ENCODE results near the gene TPSG1. TPM values are rescaled to one million over a fixed set of nuclear protein-coding genes. Genes with fewer than 3 reads are reported as not detected.

The TPSG1 gene
- total and polyA plus RNA-seq, 2 experiments from 2014 or later = 0.81 TPM; not detected in 1

DNA sequence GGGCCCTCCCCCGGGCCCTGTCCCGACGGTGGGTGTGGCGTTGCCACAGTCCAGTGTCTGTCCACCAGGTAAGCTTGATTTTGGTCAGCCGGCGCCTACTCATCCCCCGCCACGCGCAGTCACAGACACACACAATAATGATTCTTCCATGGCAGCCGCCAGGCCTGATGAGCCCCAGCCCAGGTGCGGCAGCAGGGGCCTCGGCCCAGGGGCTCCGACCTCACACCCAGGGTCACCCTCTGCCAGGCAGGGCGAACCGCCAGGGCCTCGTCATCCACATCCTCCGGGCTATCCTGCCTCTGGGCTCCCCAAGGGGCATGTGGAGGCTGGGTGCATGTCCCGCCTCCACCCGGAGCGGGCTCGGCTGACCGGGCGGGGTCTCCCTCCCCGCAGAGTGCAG lies 7.5 kb downstream of the TPSG1 start:
- Histone ChIP-seq H3K27ac (ENCODE audit: low read depth) (no peak overlapping the region), H3K79me2 (replicated peaks; ENCODE audit: insufficient read depth) (no peaks in the 10 kb centered on the region), H3K27me3 (ENCODE audit: insufficient read depth) (no peaks in the 10 kb centered on the region), H3F3A (replicated peaks; ENCODE audit: low read depth) (no peaks in the 10 kb centered on the region), H3K4me2 (no peak overlapping the region), H3K36me3 (ENCODE audit: insufficient read depth) (no peaks in the 10 kb centered on the region), H3K4me3 (no peak overlapping the region), H3K4me1 (ENCODE audit: insufficient read depth) (no peaks in the 10 kb centered on the region), H4K20me1 (replicated peaks; ENCODE audit: insufficient read depth) (no peaks in the 10 kb centered on the region; the same call in none of the 2 replicates), H2AFZ (no peak overlapping the region), H3K9me2 (ENCODE audit: insufficient read depth) (no peaks in the 10 kb centered on the region)
- Mint-ChIP-seq H3K27ac (no peak overlapping the region), H3K4me1 (no peaks in the 10 kb centered on the region), H3K4me3 (no peak overlapping the region), H3K36me3 (ENCODE audit: low read depth) (no peaks in the 10 kb centered on the region; the same call in 2 of the 3 replicates), H3K27me3 (ENCODE audit: insufficient read depth, low read depth, poor library complexity) (peaks cover 7% of the 10 kb centered on the region), H3K9me3 (no peaks in the 10 kb centered on the region)
- DNase-seq (ENCODE audit: low spot score) = no peak
- no peak for ATAC-seq
- no peak for TF ChIP-seq ZNF331 (CRISPR knock-in tag; IDR thresholded peaks at IDR 0.05; ENCODE audit: low read depth)

DNA sequence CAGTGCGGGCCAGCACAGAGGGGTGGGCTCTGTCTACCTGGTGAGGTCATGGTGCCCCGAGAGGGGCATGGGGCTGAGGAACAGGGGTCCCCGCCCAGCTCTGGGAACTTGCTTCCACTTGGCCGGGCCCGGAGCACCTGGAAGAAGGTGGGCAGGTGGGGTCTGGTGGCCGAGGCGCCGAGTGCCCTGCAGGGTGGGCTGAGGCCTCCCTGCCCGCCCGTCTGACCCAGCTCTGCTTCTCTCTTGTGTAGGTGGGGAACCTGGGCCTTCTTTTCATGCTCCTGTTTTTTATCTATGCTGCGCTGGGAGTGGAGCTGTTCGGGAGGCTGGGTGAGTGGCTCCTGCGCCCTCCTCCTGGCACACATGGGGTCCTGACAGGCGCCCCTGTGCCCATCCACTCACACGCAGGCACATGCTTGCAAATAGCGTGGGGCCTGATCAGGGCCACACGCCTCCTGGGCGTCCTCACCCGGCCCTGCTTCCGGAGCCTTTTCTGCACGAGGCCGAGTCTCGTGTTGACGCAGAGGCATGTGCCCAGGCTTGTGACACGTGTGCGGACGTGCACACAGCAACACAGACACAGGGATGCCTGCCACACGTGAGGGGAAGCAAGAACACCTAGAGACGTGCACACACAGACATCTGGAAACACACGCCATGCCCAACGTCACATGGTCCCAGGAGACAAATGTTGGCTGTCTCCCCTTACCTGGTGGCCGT lies 8.2 kb downstream of the TPSG1 start:
- H3K4me3 Mint-ChIP-seq = no peak overlapping the region
- no peak for DNase-seq (ENCODE audit: low spot score)
- peaks cover 7% of the 10 kb centered on the region for H3K27me3 Mint-ChIP-seq (ENCODE audit: insufficient read depth, low read depth, poor library complexity)
- Histone ChIP-seq H3K27me3 (ENCODE audit: insufficient read depth) (no peaks in the 10 kb centered on the region), H2AFZ (no peak overlapping the region), H3K4me1 (ENCODE audit: insufficient read depth) (no peaks in the 10 kb centered on the region), H3K27ac (ENCODE audit: low read depth) (no peak overlapping the region), H3K79me2 (replicated peaks; ENCODE audit: insufficient read depth) (no peaks in the 10 kb centered on the region), H3K36me3 (ENCODE audit: insufficient read depth) (no peaks in the 10 kb centered on the region), H4K20me1 (replicated peaks; ENCODE audit: insufficient read depth) (no peaks in the 10 kb centered on the region; the same call in none of the 2 replicates), H3K4me3 (no peak overlapping the region), H3K4me2 (no peak overlapping the region), H3F3A (replicated peaks; ENCODE audit: low read depth) (no peaks in the 10 kb centered on the region), H3K9me2 (ENCODE audit: insufficient read depth) (no peaks in the 10 kb centered on the region)
- no peaks in the 10 kb centered on the region for H3K4me1 Mint-ChIP-seq
- ATAC-seq = no peak
- no peaks in the 10 kb centered on the region; the same call in 2 of the 3 replicates for H3K36me3 Mint-ChIP-seq (ENCODE audit: low read depth)
- H3K9me3 Mint-ChIP-seq = no peaks in the 10 kb centered on the region
- no peak overlapping the region for H3K27ac Mint-ChIP-seq
- TF ChIP-seq ZNF114 (CRISPR knock-in tag; IDR thresholded peaks at IDR 0.05) (no peak), POLR2AphosphoS5 (IDR thresholded peaks at IDR 0.05; ENCODE audit: low read depth) (no peak), EZH2phosphoT487 (IDR thresholded peaks at IDR 0.05; ENCODE audit: unreplicated experiment) (no peak), CREB1 (CRISPR knock-in tag; IDR thresholded peaks at IDR 0.05; ENCODE audit: low read depth) (no peak), NANOG (IDR thresholded peaks at IDR 0.05; ENCODE audit: borderline replicate concordance) (no peak), STAT1 (IDR thresholded peaks at IDR 0.05; ENCODE audit: unreplicated experiment) (no peak), JUNB (IDR thresholded peaks at IDR 0.05; ENCODE audit: unreplicated experiment) (no peak), ZNF331 (CRISPR knock-in tag; IDR thresholded peaks at IDR 0.05; ENCODE audit: low read depth) (no peak)
- TF ChIP-seq, protein P1, sequence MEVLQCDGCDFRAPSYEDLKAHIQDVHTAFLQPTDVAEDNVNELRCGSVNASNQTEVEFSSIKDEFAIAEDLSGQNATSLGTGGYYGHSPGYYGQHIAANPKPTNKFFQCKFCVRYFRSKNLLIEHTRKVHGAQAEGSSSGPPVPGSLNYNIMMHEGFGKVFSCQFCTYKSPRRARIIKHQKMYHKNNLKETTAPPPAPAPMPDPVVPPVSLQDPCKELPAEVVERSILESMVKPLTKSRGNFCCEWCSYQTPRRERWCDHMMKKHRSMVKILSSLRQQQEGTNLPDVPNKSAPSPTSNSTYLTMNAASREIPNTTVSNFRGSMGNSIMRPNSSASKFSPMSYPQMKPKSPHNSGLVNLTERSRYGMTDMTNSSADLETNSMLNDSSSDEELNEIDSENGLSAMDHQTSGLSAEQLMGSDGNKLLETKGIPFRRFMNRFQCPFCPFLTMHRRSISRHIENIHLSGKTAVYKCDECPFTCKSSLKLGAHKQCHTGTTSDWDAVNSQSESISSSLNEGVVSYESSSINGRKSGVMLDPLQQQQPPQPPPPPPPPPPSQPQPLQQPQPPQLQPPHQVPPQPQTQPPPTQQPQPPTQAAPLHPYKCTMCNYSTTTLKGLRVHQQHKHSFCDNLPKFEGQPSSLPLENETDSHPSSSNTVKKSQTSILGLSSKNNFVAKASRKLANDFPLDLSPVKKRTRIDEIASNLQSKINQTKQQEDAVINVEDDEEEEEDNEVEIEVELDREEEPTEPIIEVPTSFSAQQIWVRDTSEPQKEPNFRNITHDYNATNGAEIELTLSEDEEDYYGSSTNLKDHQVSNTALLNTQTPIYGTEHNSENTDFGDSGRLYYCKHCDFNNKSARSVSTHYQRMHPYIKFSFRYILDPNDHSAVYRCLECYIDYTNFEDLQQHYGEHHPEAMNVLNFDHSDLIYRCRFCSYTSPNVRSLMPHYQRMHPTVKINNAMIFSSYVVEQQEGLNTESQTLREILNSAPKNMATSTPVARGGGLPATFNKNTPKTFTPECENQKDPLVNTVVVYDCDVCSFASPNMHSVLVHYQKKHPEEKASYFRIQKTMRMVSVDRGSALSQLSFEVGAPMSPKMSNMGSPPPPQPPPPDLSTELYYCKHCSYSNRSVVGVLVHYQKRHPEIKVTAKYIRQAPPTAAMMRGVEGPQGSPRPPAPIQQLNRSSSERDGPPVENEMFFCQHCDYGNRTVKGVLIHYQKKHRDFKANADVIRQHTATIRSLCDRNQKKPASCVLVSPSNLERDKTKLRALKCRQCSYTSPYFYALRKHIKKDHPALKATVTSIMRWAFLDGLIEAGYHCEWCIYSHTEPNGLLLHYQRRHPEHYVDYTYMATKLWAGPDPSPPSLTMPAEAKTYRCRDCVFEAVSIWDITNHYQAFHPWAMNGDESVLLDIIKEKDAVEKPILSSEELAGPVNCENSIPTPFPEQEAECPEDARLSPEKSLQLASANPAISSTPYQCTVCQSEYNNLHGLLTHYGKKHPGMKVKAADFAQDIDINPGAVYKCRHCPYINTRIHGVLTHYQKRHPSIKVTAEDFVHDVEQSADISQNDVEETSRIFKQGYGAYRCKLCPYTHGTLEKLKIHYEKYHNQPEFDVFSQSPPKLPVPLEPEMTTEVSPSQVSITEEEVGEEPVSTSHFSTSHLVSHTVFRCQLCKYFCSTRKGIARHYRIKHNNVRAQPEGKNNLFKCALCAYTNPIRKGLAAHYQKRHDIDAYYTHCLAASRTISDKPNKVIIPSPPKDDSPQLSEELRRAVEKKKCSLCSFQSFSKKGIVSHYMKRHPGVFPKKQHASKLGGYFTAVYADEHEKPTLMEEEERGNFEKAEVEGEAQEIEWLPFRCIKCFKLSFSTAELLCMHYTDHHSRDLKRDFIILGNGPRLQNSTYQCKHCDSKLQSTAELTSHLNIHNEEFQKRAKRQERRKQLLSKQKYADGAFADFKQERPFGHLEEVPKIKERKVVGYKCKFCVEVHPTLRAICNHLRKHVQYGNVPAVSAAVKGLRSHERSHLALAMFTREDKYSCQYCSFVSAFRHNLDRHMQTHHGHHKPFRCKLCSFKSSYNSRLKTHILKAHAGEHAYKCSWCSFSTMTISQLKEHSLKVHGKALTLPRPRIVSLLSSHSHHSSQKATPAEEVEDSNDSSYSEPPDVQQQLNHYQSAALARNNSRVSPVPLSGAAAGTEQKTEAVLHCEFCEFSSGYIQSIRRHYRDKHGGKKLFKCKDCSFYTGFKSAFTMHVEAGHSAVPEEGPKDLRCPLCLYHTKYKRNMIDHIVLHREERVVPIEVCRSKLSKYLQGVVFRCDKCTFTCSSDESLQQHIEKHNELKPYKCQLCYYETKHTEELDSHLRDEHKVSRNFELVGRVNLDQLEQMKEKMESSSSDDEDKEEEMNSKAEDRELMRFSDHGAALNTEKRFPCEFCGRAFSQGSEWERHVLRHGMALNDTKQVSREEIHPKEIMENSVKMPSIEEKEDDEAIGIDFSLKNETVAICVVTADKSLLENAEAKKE (CRISPR knock-in tag; IDR thresholded peaks at IDR 0.05) = no peak
- TF ChIP-seq, protein P2, sequence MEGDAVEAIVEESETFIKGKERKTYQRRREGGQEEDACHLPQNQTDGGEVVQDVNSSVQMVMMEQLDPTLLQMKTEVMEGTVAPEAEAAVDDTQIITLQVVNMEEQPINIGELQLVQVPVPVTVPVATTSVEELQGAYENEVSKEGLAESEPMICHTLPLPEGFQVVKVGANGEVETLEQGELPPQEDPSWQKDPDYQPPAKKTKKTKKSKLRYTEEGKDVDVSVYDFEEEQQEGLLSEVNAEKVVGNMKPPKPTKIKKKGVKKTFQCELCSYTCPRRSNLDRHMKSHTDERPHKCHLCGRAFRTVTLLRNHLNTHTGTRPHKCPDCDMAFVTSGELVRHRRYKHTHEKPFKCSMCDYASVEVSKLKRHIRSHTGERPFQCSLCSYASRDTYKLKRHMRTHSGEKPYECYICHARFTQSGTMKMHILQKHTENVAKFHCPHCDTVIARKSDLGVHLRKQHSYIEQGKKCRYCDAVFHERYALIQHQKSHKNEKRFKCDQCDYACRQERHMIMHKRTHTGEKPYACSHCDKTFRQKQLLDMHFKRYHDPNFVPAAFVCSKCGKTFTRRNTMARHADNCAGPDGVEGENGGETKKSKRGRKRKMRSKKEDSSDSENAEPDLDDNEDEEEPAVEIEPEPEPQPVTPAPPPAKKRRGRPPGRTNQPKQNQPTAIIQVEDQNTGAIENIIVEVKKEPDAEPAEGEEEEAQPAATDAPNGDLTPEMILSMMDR (conservative IDR thresholded peaks at IDR 0.05; ENCODE audit: low read depth in 2 of 2) = no peak
- TF ChIP-seq, protein P3, sequence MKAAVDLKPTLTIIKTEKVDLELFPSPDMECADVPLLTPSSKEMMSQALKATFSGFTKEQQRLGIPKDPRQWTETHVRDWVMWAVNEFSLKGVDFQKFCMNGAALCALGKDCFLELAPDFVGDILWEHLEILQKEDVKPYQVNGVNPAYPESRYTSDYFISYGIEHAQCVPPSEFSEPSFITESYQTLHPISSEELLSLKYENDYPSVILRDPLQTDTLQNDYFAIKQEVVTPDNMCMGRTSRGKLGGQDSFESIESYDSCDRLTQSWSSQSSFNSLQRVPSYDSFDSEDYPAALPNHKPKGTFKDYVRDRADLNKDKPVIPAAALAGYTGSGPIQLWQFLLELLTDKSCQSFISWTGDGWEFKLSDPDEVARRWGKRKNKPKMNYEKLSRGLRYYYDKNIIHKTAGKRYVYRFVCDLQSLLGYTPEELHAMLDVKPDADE (IDR thresholded peaks at IDR 0.05) = no peak

All from GM23338 (cell line).